Activated CD4-positive, alpha-beta memory T cell treated with anti-CD3 and anti-CD28 coated beads, Interleukin-2, amount 10 ng/mL, durations not matched to agents 7 days and 5 days (primary cell): ENCODE measurements around the gene CACNA1H. TPM values are rescaled to one million over a fixed set of nuclear protein-coding genes. Genes with fewer than 3 reads are reported as not detected.

Source experiments
- CTCF ChIA-PET: fragments of 350-600 bp; sonication (Branson Sonifier 250); formaldehyde crosslinking; loops from one replicate; lab custom pipeline; 2021; ENCODE audit warnings: antibody characterized with exemption, inconsistent platforms; lab: Charles Lee
- POLR2A ChIA-PET: fragments of 350-600 bp; sonication (Branson Sonifier 250); formaldehyde crosslinking; loops from one replicate; lab custom pipeline; 2021; ENCODE audit warnings: antibody characterized with exemption; lab: Charles Lee
- DNase-seq: peaks from one replicate; pipeline ENCODE4 v3.0.0-alpha.2; 2020
- H3K27ac Mint-ChIP-seq: one replicate; pipeline ENCODE4 v1.8.0; 2021; ENCODE audit warnings: mild to moderate bottlenecking, mixed read lengths
- H3K27me3 Mint-ChIP-seq: one replicate; pipeline ENCODE4 v1.8.0; 2021; ENCODE audit warnings: mixed read lengths
- H3K36me3 Mint-ChIP-seq: one replicate; pipeline ENCODE4 v1.8.0; 2021; ENCODE audit warnings: low read depth, mixed read lengths
- H3K4me1 Mint-ChIP-seq: one replicate; pipeline ENCODE4 v1.8.0; 2021; ENCODE audit warnings: mixed read lengths
- H3K4me3 Mint-ChIP-seq: one replicate; pipeline ENCODE4 v1.8.0; 2021; ENCODE audit warnings: mild to moderate bottlenecking, mixed read lengths
- H3K9me3 Mint-ChIP-seq: one replicate; pipeline ENCODE4 v1.8.0; 2021; ENCODE audit warnings: mixed read lengths
- total RNA-seq, 2 experiments: library from RNA; stranded (reverse); gene quantifications; one replicate each; pipeline ENCODE4 v1.2.3, GENCODE V29; 2021

CACNA1H gene
- under 1 TPM; 0.58 to 0.83 TPM for total RNA-seq

GRCh38 chr16:1152651-1153259 is at the start of gene CACNA1H:
CACNA1H (plus strand) TSS chr16:1153106; CDS start chr16:1153738, 632 bp downstream.
- no peaks in the 10 kb centered on the region for H3K4me1 Mint-ChIP-seq
- no peak within 1 kb of the TSS for H3K27ac Mint-ChIP-seq
- H3K27me3 Mint-ChIP-seq, result peaks cover 8% of the 10 kb centered on the region
- no peaks in the 10 kb centered on the region for H3K36me3 Mint-ChIP-seq
- H3K4me3 Mint-ChIP-seq, result no peak within 1 kb of the TSS
- POLR2A ChIA-PET, result no interaction called here
- no peaks in the 10 kb centered on the region for H3K9me3 Mint-ChIP-seq
- CTCF ChIA-PET, result no interaction called here
- peak; percentile 45 for DNase-seq

- POLR2A ChIA-PET, result no interaction called here
- no peak overlapping the region for H3K27ac Mint-ChIP-seq
Measured at GRCh38 chr16:1103636-1103980, 49.3 kb upstream of the CACNA1H start.

GRCh38 chr16:1105888-1106620 is 46.9 kb upstream of the CACNA1H start:
- DNase-seq, result peak; percentile 24
- POLR2A ChIA-PET, result no interaction called here
- Mint-ChIP-seq H3K36me3 (no peaks in the 10 kb centered on the region), H3K27ac (no peak overlapping the region), H3K9me3 (no peaks in the 10 kb centered on the region), H3K4me1 (no peaks in the 10 kb centered on the region), H3K27me3 (no peaks in the 10 kb centered on the region), H3K4me3 (no peak overlapping the region)
- CTCF ChIA-PET, result no interaction called here

More at GRCh38 chr16:1103636-1103980, 49.3 kb upstream of the CACNA1H start:
- no peak for DNase-seq
- Mint-ChIP-seq H3K9me3 (no peaks in the 10 kb centered on the region), H3K4me1 (no peaks in the 10 kb centered on the region), H3K27me3 (no peaks in the 10 kb centered on the region), H3K36me3 (no peaks in the 10 kb centered on the region), H3K4me3 (no peak overlapping the region)
- CTCF ChIA-PET, result interaction anchor here (1.0 to 1.5 kb wide), 3 partner anchors 46 to 162 kb away, joined by 3 read pairs; no protein-coding TSS in a partner anchor

GRCh38 chr16:1106659-1107058 is 46.2 kb upstream of the CACNA1H start:
- no peak overlapping the region for H3K4me3 Mint-ChIP-seq
- H3K36me3 Mint-ChIP-seq, result no peaks in the 10 kb centered on the region
- H3K27me3 Mint-ChIP-seq, result no peaks in the 10 kb centered on the region
- POLR2A ChIA-PET, result no interaction called here
- CTCF ChIA-PET, result no interaction called here
- H3K4me1 Mint-ChIP-seq, result no peaks in the 10 kb centered on the region
- no peaks in the 10 kb centered on the region for H3K9me3 Mint-ChIP-seq
- no peak overlapping the region for H3K27ac Mint-ChIP-seq
- DNase-seq, result no peak

DNA sequence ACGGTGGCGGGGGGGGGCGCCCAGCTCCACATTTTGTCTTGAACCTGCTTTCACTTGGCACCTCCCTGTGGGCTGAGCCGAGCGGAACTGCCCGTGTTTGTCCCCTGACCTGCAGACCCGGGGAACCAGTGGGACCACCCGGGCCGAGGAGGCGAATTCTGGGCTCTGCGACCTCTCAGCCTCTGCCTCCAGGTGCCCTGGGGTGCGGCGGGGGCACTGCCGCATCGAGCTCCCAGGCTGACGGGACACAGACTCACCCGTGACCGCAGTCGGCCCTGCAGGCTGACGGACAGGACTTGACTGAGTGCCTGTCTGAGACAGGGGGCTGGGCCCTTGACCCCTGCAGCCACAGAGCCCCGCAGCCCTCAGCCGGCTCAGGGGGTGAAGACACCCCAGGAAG is 45.8 kb upstream of the CACNA1H start:
- Mint-ChIP-seq H3K27me3 (no peaks in the 10 kb centered on the region), H3K9me3 (no peaks in the 10 kb centered on the region), H3K27ac (no peak overlapping the region), H3K36me3 (no peaks in the 10 kb centered on the region), H3K4me1 (no peaks in the 10 kb centered on the region), H3K4me3 (no peak overlapping the region)
- ChIA-PET POLR2A (no interaction called here), CTCF (no interaction called here)
- DNase-seq, result no peak

DNA sequence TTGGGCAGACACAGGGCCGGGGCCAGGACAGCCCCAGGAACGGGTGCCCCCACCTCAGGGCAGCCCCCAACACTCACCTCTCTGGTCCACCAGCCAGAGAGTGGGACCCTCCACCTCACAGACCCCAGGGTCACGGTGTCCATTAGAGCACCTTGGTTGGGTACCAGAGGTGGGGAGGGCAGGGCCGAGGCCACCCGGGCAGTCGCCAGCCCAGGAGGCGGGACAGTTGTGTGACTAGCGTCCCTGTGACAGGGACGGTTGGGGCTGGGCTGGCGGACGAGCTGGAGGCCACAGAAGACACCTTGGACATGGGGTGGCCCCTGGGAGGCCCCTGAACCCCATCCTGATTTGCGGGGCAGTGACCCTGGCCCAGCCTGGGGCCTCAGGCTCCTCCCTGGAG is 45.2 kb upstream of the CACNA1H start:
- Mint-ChIP-seq H3K4me1 (no peaks in the 10 kb centered on the region), H3K27me3 (no peaks in the 10 kb centered on the region), H3K4me3 (no peak overlapping the region), H3K36me3 (no peaks in the 10 kb centered on the region), H3K27ac (no peak overlapping the region), H3K9me3 (no peaks in the 10 kb centered on the region)
- CTCF ChIA-PET, result no interaction called here
- no peak for DNase-seq
- POLR2A ChIA-PET, result no interaction called here

GRCh38 chr16:1108299-1109252 is 44.3 kb upstream of the CACNA1H start:
- Mint-ChIP-seq H3K4me3 (no peak overlapping the region), H3K9me3 (no peaks in the 10 kb centered on the region), H3K4me1 (no peaks in the 10 kb centered on the region), H3K27ac (no peak overlapping the region), H3K36me3 (no peaks in the 10 kb centered on the region), H3K27me3 (no peaks in the 10 kb centered on the region)
- no peak for DNase-seq
- POLR2A ChIA-PET, result no interaction called here
- CTCF ChIA-PET, result no interaction called here

GRCh38 chr16:1109648-1110047 is 43.3 kb upstream of the CACNA1H start:
- Mint-ChIP-seq H3K36me3 (no peaks in the 10 kb centered on the region), H3K27me3 (no peaks in the 10 kb centered on the region), H3K4me1 (no peaks in the 10 kb centered on the region), H3K4me3 (no peak overlapping the region), H3K27ac (no peak overlapping the region), H3K9me3 (no peaks in the 10 kb centered on the region)
- DNase-seq, result no peak
- CTCF ChIA-PET, result no interaction called here
- POLR2A ChIA-PET, result no interaction called here

DNA sequence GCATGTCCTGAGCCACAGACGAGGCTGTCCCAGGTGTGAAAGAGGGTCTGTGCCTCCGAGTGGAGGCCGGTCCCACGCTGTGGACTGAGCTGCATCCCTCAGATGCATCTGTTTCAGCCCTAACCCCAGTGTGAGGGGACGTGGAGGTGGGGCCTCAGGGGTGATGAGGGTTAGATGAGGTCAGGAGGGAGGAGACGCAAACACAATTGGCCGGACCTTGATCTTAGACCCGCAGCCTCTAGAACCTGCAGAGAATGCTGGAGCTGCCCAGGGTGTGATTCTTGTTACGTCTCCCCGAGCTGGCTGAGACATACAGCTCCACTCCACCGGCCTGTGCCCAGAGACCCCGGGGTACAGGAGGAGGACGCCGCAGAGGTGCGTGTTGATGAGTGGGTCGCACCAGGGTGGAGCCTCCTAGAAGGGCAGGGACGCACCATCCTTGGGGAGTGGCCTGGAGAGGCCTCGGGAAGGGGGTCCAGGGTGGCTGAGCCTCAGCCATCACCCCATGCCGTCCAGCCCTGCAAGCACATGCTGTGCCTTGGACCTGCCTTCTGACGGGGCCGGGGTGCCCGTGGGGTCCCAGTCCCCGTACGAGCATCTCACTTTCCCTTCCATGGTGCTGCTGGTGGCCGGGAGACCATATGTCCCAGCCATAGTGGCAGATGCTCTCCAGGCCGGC is 40.3 kb upstream of the CACNA1H start:
- Mint-ChIP-seq H3K4me1 (no peaks in the 10 kb centered on the region), H3K36me3 (no peaks in the 10 kb centered on the region), H3K27me3 (no peaks in the 10 kb centered on the region), H3K27ac (no peak overlapping the region), H3K9me3 (no peaks in the 10 kb centered on the region), H3K4me3 (no peak overlapping the region)
- CTCF ChIA-PET, result no interaction called here
- DNase-seq, result no peak
- POLR2A ChIA-PET, result no interaction called here

DNA sequence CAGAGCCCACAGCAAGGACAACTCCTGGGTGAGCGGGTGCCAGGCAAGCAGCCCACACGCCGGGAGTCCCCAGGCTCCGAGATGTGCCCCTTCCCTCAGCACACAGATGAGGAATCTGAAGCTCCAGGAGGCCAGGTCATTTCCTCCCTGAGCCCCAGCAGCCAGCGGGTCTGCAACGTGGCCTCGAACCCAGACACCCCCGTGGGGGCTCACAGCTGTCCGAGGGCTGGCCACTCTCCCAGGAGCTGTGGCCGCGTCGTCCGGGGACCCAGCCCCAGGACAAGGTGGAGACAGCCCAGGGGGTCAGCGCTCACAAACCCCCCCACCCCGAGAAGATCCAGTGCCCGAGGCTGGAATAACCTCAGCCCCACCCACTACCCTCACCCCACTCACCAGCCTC is 39.4 kb upstream of the CACNA1H start:
- CTCF ChIA-PET, result no interaction called here
- DNase-seq, result no peak
- Mint-ChIP-seq H3K4me3 (no peak overlapping the region), H3K9me3 (no peaks in the 10 kb centered on the region), H3K27ac (no peak overlapping the region), H3K4me1 (no peaks in the 10 kb centered on the region), H3K36me3 (no peaks in the 10 kb centered on the region), H3K27me3 (no peaks in the 10 kb centered on the region)
- POLR2A ChIA-PET, result no interaction called here

DNA sequence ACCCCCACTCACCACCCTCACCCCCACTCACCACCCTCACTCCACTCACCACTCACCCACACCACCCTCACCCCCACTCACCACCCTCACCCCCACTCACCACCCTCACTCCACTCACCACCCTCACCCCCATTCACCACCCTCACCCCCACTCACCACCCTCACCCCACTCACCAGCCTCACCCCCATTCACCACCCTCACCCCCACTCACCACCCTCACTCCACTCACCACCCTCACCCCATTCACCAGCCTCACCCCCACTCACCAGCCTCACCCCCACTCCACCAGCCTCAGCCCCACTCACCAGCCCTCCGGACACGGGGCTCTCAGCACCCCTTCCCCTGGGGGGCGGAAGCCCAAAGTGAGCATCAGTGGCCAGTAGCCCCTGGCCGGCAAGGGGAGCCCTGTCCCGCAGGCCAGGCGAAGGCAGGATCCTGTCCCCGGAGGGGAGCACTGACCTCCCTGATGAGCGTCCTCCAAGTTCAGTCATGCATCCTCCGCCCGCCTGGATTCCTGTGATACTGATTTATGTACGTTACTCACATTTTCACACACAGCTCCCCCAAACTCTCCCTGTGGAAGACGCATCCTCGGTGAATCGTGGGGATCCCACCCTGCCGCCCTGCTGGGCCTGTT is 38.9 kb upstream of the CACNA1H start:
- ChIA-PET CTCF (no interaction called here), POLR2A (no interaction called here)
- H3K4me3 Mint-ChIP-seq, result no peak overlapping the region
- DNase-seq, result no peak
- no peaks in the 10 kb centered on the region for H3K36me3 Mint-ChIP-seq
- no peaks in the 10 kb centered on the region for H3K4me1 Mint-ChIP-seq
- H3K27me3 Mint-ChIP-seq, result no peaks in the 10 kb centered on the region
- no peak overlapping the region for H3K27ac Mint-ChIP-seq
- no peaks in the 10 kb centered on the region for H3K9me3 Mint-ChIP-seq

DNA sequence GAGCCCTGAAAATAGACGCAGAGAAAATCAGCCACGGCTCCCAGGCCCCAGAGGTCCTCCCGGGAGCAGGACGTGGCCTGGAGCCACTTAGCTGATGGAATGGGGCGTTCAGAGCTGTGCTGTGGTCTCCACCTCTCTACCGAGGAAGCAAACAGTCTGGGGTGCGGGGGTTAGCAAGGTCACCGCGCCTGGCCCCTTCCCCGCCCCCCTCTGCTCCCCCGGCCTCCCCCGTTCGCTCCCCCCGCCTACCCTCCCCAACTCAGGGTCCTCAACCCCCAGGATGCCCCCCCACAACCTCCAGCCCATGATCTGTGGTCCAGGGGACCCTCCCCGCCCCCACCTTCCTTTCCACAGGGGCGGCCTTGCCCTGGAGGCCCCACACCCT is 36.2 kb upstream of the CACNA1H start:
- no peak overlapping the region for H3K4me3 Mint-ChIP-seq
- no peak for DNase-seq
- ChIA-PET CTCF (interaction anchor here (0.5 kb wide), 1 partner anchor 1204 kb away, joined by 3 read pairs; no protein-coding TSS in a partner anchor), POLR2A (no interaction called here)
- H3K4me1 Mint-ChIP-seq, result no peaks in the 10 kb centered on the region
- no peak overlapping the region for H3K27ac Mint-ChIP-seq
- H3K36me3 Mint-ChIP-seq, result no peaks in the 10 kb centered on the region
- H3K9me3 Mint-ChIP-seq, result no peaks in the 10 kb centered on the region
- no peaks in the 10 kb centered on the region for H3K27me3 Mint-ChIP-seq
